Pancreas (tissue), 10 donors: Measurements from ENCODE around the gene MEI4. TPM values are rescaled to one million over a fixed set of nuclear protein-coding genes. Genes with fewer than 3 reads are reported as not detected.
"Not testable (repeated sequence)": the region's sequence is repeated elsewhere in the genome, so short reads cannot be mapped to it uniquely, and the experiment has no call there.

Experiments used
- ATAC-seq, 4 donors: fragments of 200-7000 bp; cut with Tn5 transposase; one replicate each; pipeline versions ENCODE4 v1.8.0 to v1.9.1; 2020; ENCODE audit warnings: mild to moderate bottlenecking in 4 of 4, moderate library complexity in 4 of 4
- DNase-seq, 6 donors: peaks; one replicate each; pipeline ENCODE4 v3.0.0-alpha.2; 2020
- FAIRE-seq: peaks from 2 replicates; lab custom pipeline; 2012; peaks lifted over from hg19 to GRCh38; lab: Jason Lieb, UNC
- H3K27ac ChIP-seq, 4 donors: fragments of 200-600 bp; sonication (generic); 1 replicate in 3 of 4; 2 replicates in 1 of 4; pipeline versions ENCODE4 v1.5.0 to v1.8.0; 2020
- H3K27me3 ChIP-seq, 4 donors: fragments of 200-600 bp; one replicate each; pipeline ENCODE4 v1.8.0; 2021
- H3K36me3 ChIP-seq, 3 donors: fragments of 200-600 bp; sonication (generic) in 1 of 3; one replicate each; pipeline versions ENCODE4 v1.5.0 to v1.8.0; 2020 to 2021
- H3K4me1 ChIP-seq, 3 donors: fragments of 200-600 bp; one replicate each; pipeline ENCODE4 v1.8.0; 2021
- H3K4me3 ChIP-seq, 4 donors: fragments of 200-600 bp; sonication (generic) in 2 of 4; one replicate each; pipeline versions ENCODE4 v1.5.0 to v1.8.0; 2020 to 2021
- H3K9me3 ChIP-seq, 4 donors: fragments of 200-600 bp; one replicate each; pipeline ENCODE4 v1.8.0; 2021
- CTCF ChIP-seq, 4 donors: fragments of 200-600 bp; sonication (generic) in 3 of 4; IDR thresholded peaks; one replicate each; pipeline versions ENCODE4 v1.5.0 to v1.8.0; 2021; ENCODE audit warnings: antibody characterized with exemption in 4 of 4
- WGBS, 2 donors: extraction: QIAGEN DNeasy Blood & Tissue Kit; methylation state at CpG; one replicate each; pipeline ENCODE4 v1.1.7; 2013; 5-methylcytosine and 5-hydroxymethylcytosine counted together
- intact Hi-C, 3 donors: fragments of 100-400 bp; cut with DNase I; formaldehyde crosslinking; loops; one replicate each; pipeline versions ENCODE4 v1.11.1 to v1.14.2; 2022
- polyA plus RNA-seq, 2 donors: library from polyadenylated mRNA; stranded (reverse); fragments of 200-250 nt; gene quantifications; one replicate each; pipeline ENCODE4 v1.2.3, GENCODE V29; 2013
- total RNA-seq, 6 donors: library from RNA; stranded (reverse); fragmentation: NEBNext Ultra II Directional in 4 of 6; extraction: Animal tissue kit (Norgen Biotek cat#: 25700) in 4 of 6; gene quantifications; one replicate each; pipeline versions ENCODE4 v1.2.1 to v1.2.4, GENCODE V29; 2021 to 2023
- donor health status: healthy with polysubstance abuse.
- donor health status: DM: no; HTN: no; CAD: no; lungs with moderate emphysema.
- donor health status: DM: no; HTN: no; CAD: no.
- donor health status: control.
- donor health status: control.
- donor health status: Bipolar disorder and iron deficiency.
- donor health status: DM: yes; HTN: yes; CAD: no.
- donor health status: DM: no; HTN: no; CAD: no.
- donor health status: DM: no; HTN: no; CAD: no.
- donor health status: DM: yes; HTN: yes; CAD: no.

MEI4 gene
- total and polyA plus RNA-seq, 8 donors: 0.30 to 1.9 (median 1.1) TPM

GRCh38 chr6:77688649-77689048, 35.8 kb downstream of the MEI4 start:
- ATAC-seq (no peak), FAIRE-seq (no peak), DNase-seq (no peak)
- Histone ChIP-seq H3K9me3 (no peaks in the 10 kb centered on the region), H3K27ac (no peak overlapping the region), H3K4me3 (no peak overlapping the region), H3K4me1 (no peaks in the 10 kb centered on the region), H3K27me3 (no peaks in the 10 kb centered on the region), H3K36me3 (peaks cover 0 to 3% (median 0%) of the 10 kb centered on the region in 3 donors)
- WGBS, 2 donors: 51 to 63% methylated on average over 1 of the region's 1 CpG
- TF ChIP-seq CTCF (IDR thresholded peaks at IDR 0.05): no peak
- intact Hi-C loops: no loop called here

- whole genome bisulfite sequencing, 2 donors: 79 to 91% methylated on average over 6 of the region's 6 CpGs
- H3K36me3 ChIP-seq, H3K27me3 ChIP-seq, H3K27ac ChIP-seq, H3K4me3 ChIP-seq, H3K9me3 ChIP-seq, H3K4me1 ChIP-seq, ATAC-seq, FAIRE-seq, intact Hi-C loops, DNase-seq: not testable (repeated sequence)
These were observed 47.3 kb downstream of the MEI4 start for GRCh38 chr6:77700095-77700494.

GRCh38 chr6:77707603-77708002, 54.8 kb downstream of the MEI4 start:
- no peaks in the 10 kb centered on the region for H3K36me3 ChIP-seq
- peak in 1 of 6 donors; percentile 11 for DNase-seq
- H3K9me3 ChIP-seq: no peaks in the 10 kb centered on the region
- no peak overlapping the region for H3K4me3 ChIP-seq
- ATAC-seq: no peak
- intact Hi-C loops: no loop called here
- 89 to 95% methylated on average over 2 of the region's 2 CpGs for WGBS, 2 donors
- no peak for TF ChIP-seq CTCF (IDR thresholded peaks at IDR 0.05)
- no peaks in the 10 kb centered on the region for H3K4me1 ChIP-seq
- no peaks in the 10 kb centered on the region for H3K27me3 ChIP-seq
- no peak for FAIRE-seq
- no peak overlapping the region for H3K27ac ChIP-seq

GRCh38 chr6:77715588-77715987, 62.7 kb downstream of the MEI4 start:
- no peak for TF ChIP-seq CTCF (IDR thresholded peaks at IDR 0.05)
- FAIRE-seq (no peak), ATAC-seq (no peak), DNase-seq (no peak)
- Histone ChIP-seq H3K4me1 (no peaks in the 10 kb centered on the region), H3K27me3 (no peaks in the 10 kb centered on the region), H3K9me3 (no peaks in the 10 kb centered on the region), H3K27ac (no peak overlapping the region), H3K4me3 (no peak overlapping the region), H3K36me3 (no peaks in the 10 kb centered on the region)
- WGBS, 2 donors: 87 to 91% methylated on average over 6 of the region's 6 CpGs
- intact Hi-C loops: no loop called here

- Histone ChIP-seq H3K4me3 (no peak overlapping the region), H3K36me3 (no peaks in the 10 kb centered on the region), H3K9me3 (no peaks in the 10 kb centered on the region), H3K27me3 (no peaks in the 10 kb centered on the region), H3K27ac (no peak overlapping the region), H3K4me1 (no peaks in the 10 kb centered on the region)
- DNase-seq (no peak), ATAC-seq (no peak), FAIRE-seq (no peak)
- WGBS, 2 donors: 83 to 93% methylated on average over 1 of the region's 1 CpG
- no peak for TF ChIP-seq CTCF (IDR thresholded peaks at IDR 0.05)
- intact Hi-C loops: no loop called here
These were observed 63.5 kb downstream of the MEI4 start for GRCh38 chr6:77716311-77716710.

- H3K27ac ChIP-seq, FAIRE-seq, H3K36me3 ChIP-seq, H3K4me1 ChIP-seq, H3K27me3 ChIP-seq, intact Hi-C loops, H3K9me3 ChIP-seq, H3K4me3 ChIP-seq, ATAC-seq: not testable (repeated sequence)
- WGBS, 2 donors: 79 to 91% methylated on average over 13 of the region's 13 CpGs
- DNase-seq: peak in 2 of 6 donors; percentile 15 to 20
These were observed 83.2 kb downstream of the MEI4 start for GRCh38 chr6:77736010-77736409.
